A673 (cell line): ENCODE data around the gene DMGDH.

Experiments
- CTCF ChIP-seq: fragments of 300-800, 200-600 bp; sonication (generic); conservative IDR thresholded peaks from 2 replicates; pipeline ENCODE4 v1.5.1; 2017; ENCODE audit warnings: low read depth, mild to moderate bottlenecking, antibody characterized with exemption, low read length, moderate library complexity, mixed read lengths
- EZH2 ChIP-seq: fragments of 200-600 bp; sonication (generic); IDR thresholded peaks from 2 replicates; pipeline ENCODE4 v1.6.1; 2017; ENCODE audit warnings: borderline replicate concordance, low read depth, mild to moderate bottlenecking, mixed read lengths, antibody characterized with exemption, low read length; ENCODE audit not compliant: poor library complexity, severe bottlenecking

DNA sequence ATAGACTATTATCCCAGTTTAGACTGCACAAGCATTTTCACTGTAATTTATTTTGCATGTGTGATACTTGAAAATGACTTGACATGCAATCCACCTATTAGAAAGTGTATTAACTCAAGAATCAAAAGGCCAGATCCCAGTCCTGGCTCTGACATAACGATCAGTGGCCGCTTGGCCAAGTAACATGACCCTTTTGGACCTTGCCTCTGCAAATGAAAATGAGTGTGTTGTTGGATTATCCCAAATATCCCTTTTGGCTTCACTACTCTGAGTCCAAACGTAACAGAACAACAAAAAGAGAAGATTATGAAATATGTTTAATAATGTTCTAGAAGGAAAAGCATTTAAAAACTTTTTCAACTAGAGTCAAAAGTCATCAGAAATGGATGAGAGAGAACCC is 19.0 kb downstream of the DMGDH start:
- no peak for TF ChIP-seq CTCF
- TF ChIP-seq EZH2 = no peak
